ENCODE data around the gene MEX3D. TPM values are rescaled to one million over a fixed set of nuclear protein-coding genes. Genes with fewer than 3 reads are reported as not detected.

The MEX3D gene
- total and polyA plus RNA-seq, 2 experiments from 2014 or later = 12.4 to 94.9 TPM

GRCh38 chr19:1587872-1588271 is 19.7 kb upstream of the MEX3D start (continued):
- no peak for TF ChIP-seq REST (IDR thresholded peaks at IDR 0.05; ENCODE audit: unreplicated experiment)
- no peak for TF ChIP-seq EZH2 (IDR thresholded peaks at IDR 0.05; ENCODE audit: low read depth, unreplicated experiment)
- TF ChIP-seq CTCF (conservative IDR thresholded peaks at IDR 0.05; ENCODE audit: low read depth in 2 of 2) = no peak
- no peak for TF ChIP-seq JUNB (IDR thresholded peaks at IDR 0.05; ENCODE audit: unreplicated experiment)

- Histone ChIP-seq H3K27ac (ENCODE audit: low read depth) (no peak overlapping the region), H3K9me2 (ENCODE audit: insufficient read depth) (no peaks in the 10 kb centered on the region), H3K27me3 (ENCODE audit: insufficient read depth) (no peaks in the 10 kb centered on the region), H3F3A (replicated peaks; ENCODE audit: low read depth) (peaks cover 6% of the 10 kb centered on the region; the same call in 1 of the 2 replicates), H2AFZ (no peak overlapping the region), H3K4me2 (no peak overlapping the region), H3K4me3 (no peak overlapping the region), H4K20me1 (replicated peaks; ENCODE audit: insufficient read depth) (peaks cover 15% of the 10 kb centered on the region), H3K4me1 (ENCODE audit: insufficient read depth) (no peaks in the 10 kb centered on the region; the same call in 1 of the 2 replicates), H3K79me2 (replicated peaks; ENCODE audit: insufficient read depth) (peaks cover 45% of the 10 kb centered on the region), H3K36me3 (ENCODE audit: insufficient read depth) (no peaks in the 10 kb centered on the region; the same call in 1 of the 2 replicates)
- H3K9me3 Mint-ChIP-seq = no peaks in the 10 kb centered on the region
- H3K27ac Mint-ChIP-seq = peak overlapping the region; percentile 73; the same call in 1 of the 2 replicates
- peaks cover 8% of the 10 kb centered on the region for H3K27me3 Mint-ChIP-seq (ENCODE audit: insufficient read depth, low read depth, poor library complexity)
- peaks cover 64% of the 10 kb centered on the region for H3K36me3 Mint-ChIP-seq (ENCODE audit: low read depth)
- H3K4me3 Mint-ChIP-seq = no peak overlapping the region
- DNase-seq (ENCODE audit: low spot score) (no peak), ATAC-seq (no peak)
- H3K4me1 Mint-ChIP-seq = no peaks in the 10 kb centered on the region; the same call in 1 of the 3 replicates
- TF ChIP-seq ZNF331 (CRISPR knock-in tag; IDR thresholded peaks at IDR 0.05; ENCODE audit: low read depth) = no peak
- no peak for TF ChIP-seq STAT1 (IDR thresholded peaks at IDR 0.05; ENCODE audit: unreplicated experiment)
- TF ChIP-seq EZH2phosphoT487 (IDR thresholded peaks at IDR 0.05; ENCODE audit: unreplicated experiment) = no peak
- no peak for TF ChIP-seq ETS1 (IDR thresholded peaks at IDR 0.05)
- TF ChIP-seq JUNB (IDR thresholded peaks at IDR 0.05; ENCODE audit: unreplicated experiment) = no peak
- no peak for TF ChIP-seq CREB1 (CRISPR knock-in tag; IDR thresholded peaks at IDR 0.05; ENCODE audit: low read depth)
- no peak for TF ChIP-seq CTCF (conservative IDR thresholded peaks at IDR 0.05; ENCODE audit: low read depth in 2 of 2)
- no peak for TF ChIP-seq REST (IDR thresholded peaks at IDR 0.05; ENCODE audit: unreplicated experiment)
- TF ChIP-seq ZNF114 (CRISPR knock-in tag; IDR thresholded peaks at IDR 0.05) = no peak
- no peak for TF ChIP-seq NANOG (IDR thresholded peaks at IDR 0.05; ENCODE audit: borderline replicate concordance)
Observed at GRCh38 chr19:1585243-1585580, 17.1 kb upstream of the MEX3D start.
